ENCODE results near the gene DNAJC16.
"Not testable (repeated sequence)": the region's sequence is repeated elsewhere in the genome, so short reads cannot be mapped to it uniquely, and the experiment has no call there.

The DNAJC16 gene

GRCh38 chr1:15573477-15573876 lies 46.8 kb downstream of the DNAJC16 start:
- FAIRE-seq, result no peak
- no peak for TF ChIP-seq POLR2A (IDR thresholded peaks at IDR 0.05; ENCODE audit: low read depth, low read length)
- DNase-seq (ENCODE audit: insufficient read length, low spot score), result no peak

- no peak for TF ChIP-seq POLR2A (IDR thresholded peaks at IDR 0.05; ENCODE audit: low read depth, low read length)
- FAIRE-seq, result no peak
- no peak for DNase-seq (ENCODE audit: insufficient read length, low spot score)
Observed at GRCh38 chr1:15574741-15575140, 48.1 kb downstream of the DNAJC16 start.

- DNase-seq (ENCODE audit: insufficient read length, low spot score), result no peak
- no peak for TF ChIP-seq POLR2A (IDR thresholded peaks at IDR 0.05; ENCODE audit: low read depth, low read length)
- no peak for FAIRE-seq
Observed at GRCh38 chr1:15575549-15576150, 49.0 kb downstream of the DNAJC16 start.

GRCh38 chr1:15577691-15578090 lies 51.0 kb downstream of the DNAJC16 start:
- TF ChIP-seq POLR2A (IDR thresholded peaks at IDR 0.05; ENCODE audit: low read depth, low read length), result no peak
- DNase-seq (ENCODE audit: insufficient read length, low spot score) (no peak), FAIRE-seq (no peak)

GRCh38 chr1:15578921-15579682 lies 52.5 kb downstream of the DNAJC16 start:
- DNase-seq (ENCODE audit: insufficient read length, low spot score) (no peak), FAIRE-seq (no peak)
- no peak for TF ChIP-seq POLR2A (IDR thresholded peaks at IDR 0.05; ENCODE audit: low read depth, low read length)

- TF ChIP-seq POLR2A (IDR thresholded peaks at IDR 0.05; ENCODE audit: low read depth, low read length), result no peak
- no peak for DNase-seq (ENCODE audit: insufficient read length, low spot score)
- no peak for FAIRE-seq
Observed at GRCh38 chr1:15579683-15580047, 53.0 kb downstream of the DNAJC16 start.

- TF ChIP-seq POLR2A (IDR thresholded peaks at IDR 0.05; ENCODE audit: low read depth, low read length), result no peak
- DNase-seq (ENCODE audit: insufficient read length, low spot score) (no peak), FAIRE-seq (no peak)
Observed at GRCh38 chr1:15583016-15583706, 56.5 kb downstream of the DNAJC16 start.

GRCh38 chr1:15584489-15585363 lies 58.1 kb downstream of the DNAJC16 start, which contains the start of gene AGMAT:
Gene AGMAT, minus strand, starts transcription at chr1:15585051. Its CDS starts 84 bp downstream, at chr1:15584967.
- FAIRE-seq (no peak), DNase-seq (ENCODE audit: insufficient read length, low spot score) (no peak)
- no peak for TF ChIP-seq POLR2A (IDR thresholded peaks at IDR 0.05; ENCODE audit: low read depth, low read length)

GRCh38 chr1:15592285-15592684 lies 65.6 kb downstream of the DNAJC16 start:
- no peak for TF ChIP-seq POLR2A (IDR thresholded peaks at IDR 0.05; ENCODE audit: low read depth, low read length)
- DNase-seq (ENCODE audit: insufficient read length, low spot score) (no peak), FAIRE-seq (no peak)

GRCh38 chr1:15595809-15596617 lies 69.4 kb downstream of the DNAJC16 start:
- TF ChIP-seq POLR2A (IDR thresholded peaks at IDR 0.05; ENCODE audit: low read depth, low read length), result no peak
- FAIRE-seq (no peak), DNase-seq (ENCODE audit: insufficient read length, low spot score) (no peak)

GRCh38 chr1:15598436-15598835 lies 71.8 kb downstream of the DNAJC16 start:
- no peak for FAIRE-seq
- DNase-seq (ENCODE audit: insufficient read length, low spot score), result no peak

GRCh38 chr1:15603050-15603965 lies 76.7 kb downstream of the DNAJC16 start:
- no peak for FAIRE-seq
- no peak for TF ChIP-seq POLR2A (IDR thresholded peaks at IDR 0.05; ENCODE audit: low read depth, low read length)
- DNase-seq (ENCODE audit: insufficient read length, low spot score), result peak; percentile 70

More at GRCh38 chr1:15598436-15598835, 71.8 kb downstream of the DNAJC16 start:
- TF ChIP-seq POLR2A (IDR thresholded peaks at IDR 0.05; ENCODE audit: low read depth, low read length), result no peak

GRCh38 chr1:15603966-15604282 lies 77.3 kb downstream of the DNAJC16 start:
- not testable (repeated sequence) for FAIRE-seq

GRCh38 chr1:15604400-15604799 lies 77.8 kb downstream of the DNAJC16 start:
- not testable (repeated sequence) for DNase-seq (ENCODE audit: insufficient read length, low spot score); FAIRE-seq

More at GRCh38 chr1:15603966-15604282, 77.3 kb downstream of the DNAJC16 start:
- DNase-seq (ENCODE audit: insufficient read length, low spot score), result not testable (repeated sequence)
